ENCODE results near the gene RAB1A. TPM values are rescaled to one million over a fixed set of nuclear protein-coding genes. Genes with fewer than 3 reads are reported as not detected.

Gene RAB1A
- total and polyA plus RNA-seq, 4 donors: 118 to 165 (median 130) TPM

DNA sequence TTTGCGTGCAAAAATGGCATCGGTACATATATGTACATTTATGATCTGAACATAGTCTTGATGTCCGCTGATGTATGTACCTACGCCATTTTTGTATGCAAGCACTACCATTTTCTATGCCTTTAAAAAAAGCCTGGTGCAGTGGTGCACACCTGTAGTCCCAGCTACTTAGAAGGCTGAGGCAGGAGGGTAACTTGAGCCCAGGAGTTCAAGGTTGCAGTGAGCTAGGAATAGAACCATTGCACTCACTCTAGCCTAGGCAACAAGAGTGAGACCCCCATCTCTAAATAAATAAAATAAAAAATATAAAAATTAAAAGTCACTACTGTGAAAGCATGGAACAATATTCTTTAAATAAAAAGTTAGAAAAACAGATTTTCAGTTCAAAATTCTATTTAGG lies 16.7 kb downstream of the RAB1A start:
- no peaks in the 10 kb centered on the region for H3K27me3 ChIP-seq (ENCODE audit: control insufficient read depth in 1 of 2, insufficient read depth in 2 of 2, low read length in 1 of 2)
- H3K4me1 ChIP-seq (ENCODE audit: control insufficient read depth in 1 of 2, insufficient read depth in 2 of 2, low read length in 2 of 2): no peaks in the 10 kb centered on the region
- intact Hi-C loops (cut with DNase I): no loop called here
- ATAC-seq (ENCODE audit: low FRiP score) (no peak), DNase-seq (no peak)
- no peaks in the 10 kb centered on the region for H3K9me3 ChIP-seq (ENCODE audit: control insufficient read depth, low read length)
- H3K27ac ChIP-seq (ENCODE audit: low read depth in 1 of 2, low read length in 2 of 2): no peak overlapping the region
- no peak overlapping the region for H3K4me3 ChIP-seq (ENCODE audit: low read length in 2 of 2)
- WGBS, 2 donors: 97 to 98% methylated on average over 4 of the region's 4 CpGs
- no peaks in the 10 kb centered on the region for H3K36me3 ChIP-seq (ENCODE audit: control insufficient read depth in 1 of 2, insufficient read depth in 2 of 2, low read length in 1 of 2)

GRCh38 chr2:65112633-65113032 lies 17.3 kb downstream of the RAB1A start:
- no peak for DNase-seq
- intact Hi-C loops (cut with DNase I): no loop called here
- Histone ChIP-seq H3K27me3 (ENCODE audit: control insufficient read depth in 1 of 2, insufficient read depth in 2 of 2, low read length in 1 of 2) (no peaks in the 10 kb centered on the region), H3K9me3 (ENCODE audit: control insufficient read depth, low read length) (no peaks in the 10 kb centered on the region), H3K4me1 (ENCODE audit: control insufficient read depth in 1 of 2, insufficient read depth in 2 of 2, low read length in 2 of 2) (no peaks in the 10 kb centered on the region), H3K27ac (ENCODE audit: low read depth in 1 of 2, low read length in 2 of 2) (no peak overlapping the region), H3K4me3 (ENCODE audit: low read length in 2 of 2) (no peak overlapping the region), H3K36me3 (ENCODE audit: control insufficient read depth in 1 of 2, insufficient read depth in 2 of 2, low read length in 1 of 2) (no peaks in the 10 kb centered on the region)
- no peak for ATAC-seq (ENCODE audit: low FRiP score)
- WGBS, 2 donors: 41 to 44% methylated on average over 3 of the region's 3 CpGs

DNA sequence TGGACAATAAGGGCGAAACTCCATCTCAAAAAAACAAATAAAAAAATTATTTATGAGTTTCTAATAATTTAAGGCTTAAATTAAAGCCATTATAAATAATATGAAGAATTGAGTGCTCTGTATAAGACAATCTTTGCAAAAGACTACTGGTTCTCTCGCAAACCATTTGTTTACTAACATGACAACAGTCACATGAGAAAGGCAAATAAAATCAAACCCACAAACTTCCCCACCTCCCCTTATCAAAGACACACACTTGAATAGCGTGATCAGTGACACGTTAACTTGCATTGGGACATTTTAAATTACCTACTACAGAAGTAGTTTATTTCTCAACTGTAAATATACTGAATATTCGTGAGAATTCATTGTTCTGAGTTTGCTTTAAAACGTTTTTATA lies 21.1 kb downstream of the RAB1A start:
- WGBS, 2 donors: 84 to 87% methylated on average over 6 of the region's 6 CpGs
- DNase-seq (no peak), ATAC-seq (ENCODE audit: low FRiP score) (no peak)
- H3K36me3 ChIP-seq (ENCODE audit: control insufficient read depth in 1 of 2, insufficient read depth in 2 of 2, low read length in 1 of 2): no peaks in the 10 kb centered on the region
- intact Hi-C loops (cut with DNase I): no loop called here
- H3K9me3 ChIP-seq (ENCODE audit: control insufficient read depth, low read length): no peaks in the 10 kb centered on the region
- peaks cover 0 to 3% of the 10 kb centered on the region in 2 donors for H3K4me1 ChIP-seq (ENCODE audit: control insufficient read depth in 1 of 2, insufficient read depth in 2 of 2, low read length in 2 of 2)
- no peaks in the 10 kb centered on the region for H3K27me3 ChIP-seq (ENCODE audit: control insufficient read depth in 1 of 2, insufficient read depth in 2 of 2, low read length in 1 of 2)
- no peak overlapping the region for H3K4me3 ChIP-seq (ENCODE audit: low read length in 2 of 2)
- no peak overlapping the region for H3K27ac ChIP-seq (ENCODE audit: low read depth in 1 of 2, low read length in 2 of 2)

DNA sequence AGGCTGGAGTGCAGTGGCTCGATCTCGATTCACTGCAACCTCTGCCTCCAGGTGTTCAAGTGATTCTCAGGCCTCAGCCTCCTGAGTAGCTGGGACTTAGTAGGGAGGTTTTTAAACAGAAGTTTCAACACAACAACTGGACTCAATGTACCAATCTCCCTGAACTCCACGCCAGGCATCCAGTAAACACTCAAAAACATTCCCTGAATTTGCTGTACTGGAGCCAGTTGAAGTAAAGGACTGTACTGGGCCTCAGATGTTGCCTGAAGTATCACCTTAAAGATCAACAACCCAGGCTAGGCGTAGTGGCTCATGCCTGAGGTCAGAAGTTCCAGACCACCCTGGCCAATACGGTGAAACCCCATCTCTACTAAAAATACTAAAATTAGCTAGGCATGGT lies 22.4 kb downstream of the RAB1A start:
- ATAC-seq (ENCODE audit: low FRiP score) (no peak), DNase-seq (no peak)
- Histone ChIP-seq H3K4me3 (ENCODE audit: low read length in 2 of 2) (no peak overlapping the region), H3K36me3 (ENCODE audit: control insufficient read depth in 1 of 2, insufficient read depth in 2 of 2, low read length in 1 of 2) (no peaks in the 10 kb centered on the region), H3K4me1 (ENCODE audit: control insufficient read depth in 1 of 2, insufficient read depth in 2 of 2, low read length in 2 of 2) (peaks cover 0 to 3% of the 10 kb centered on the region in 2 donors), H3K27ac (ENCODE audit: low read depth in 1 of 2, low read length in 2 of 2) (no peak overlapping the region), H3K9me3 (ENCODE audit: control insufficient read depth, low read length) (no peaks in the 10 kb centered on the region), H3K27me3 (ENCODE audit: control insufficient read depth in 1 of 2, insufficient read depth in 2 of 2, low read length in 1 of 2) (no peaks in the 10 kb centered on the region)
- intact Hi-C loops (cut with DNase I): no loop called here
- 93 to 94% methylated on average over 5 of the region's 5 CpGs for WGBS, 2 donors

- H3K4me1 ChIP-seq (ENCODE audit: control insufficient read depth in 1 of 2, insufficient read depth in 2 of 2, low read length in 2 of 2): peaks cover 0 to 5% of the 10 kb centered on the region in 2 donors
- H3K27ac ChIP-seq (ENCODE audit: low read depth in 1 of 2, low read length in 2 of 2): peak overlapping the region; percentile 43 to 63
- peak; percentile 52 for ATAC-seq (ENCODE audit: low FRiP score)
- 12 to 19% methylated on average over 6 of the region's 6 CpGs for WGBS, 2 donors
- DNase-seq: no peak
- intact Hi-C loops (cut with DNase I): no loop called here
- H3K9me3 ChIP-seq (ENCODE audit: control insufficient read depth, low read length): no peaks in the 10 kb centered on the region
- no peak overlapping the region for H3K4me3 ChIP-seq (ENCODE audit: low read length in 2 of 2)
- no peaks in the 10 kb centered on the region for H3K36me3 ChIP-seq (ENCODE audit: control insufficient read depth in 1 of 2, insufficient read depth in 2 of 2, low read length in 1 of 2)
- H3K27me3 ChIP-seq (ENCODE audit: control insufficient read depth in 1 of 2, insufficient read depth in 2 of 2, low read length in 1 of 2): no peaks in the 10 kb centered on the region
Measured at GRCh38 chr2:65103013-65103715, 26.7 kb downstream of the RAB1A start.

DNA sequence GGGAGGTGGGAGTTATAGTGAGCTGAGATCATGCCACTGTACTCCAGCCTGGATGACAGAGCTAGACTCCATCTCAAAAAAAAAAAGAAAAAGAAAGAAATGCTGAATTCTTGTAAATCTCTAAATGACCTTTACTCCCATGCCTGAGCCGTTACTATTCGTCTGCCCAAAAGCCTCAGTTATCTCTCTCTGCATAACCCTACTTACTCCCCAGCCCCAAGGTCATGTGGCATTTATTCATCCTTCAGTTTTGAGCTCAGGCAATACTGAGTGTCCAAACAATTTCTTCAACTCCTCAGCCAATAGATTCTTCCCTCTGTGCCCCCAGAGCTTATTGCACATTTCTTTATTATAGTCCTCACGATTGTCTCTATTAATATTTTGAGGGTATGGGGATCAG lies 28.8 kb downstream of the RAB1A start:
- intact Hi-C loops (cut with DNase I): no loop called here
- ATAC-seq (ENCODE audit: low FRiP score) (no peak), DNase-seq (no peak)
- peaks cover 0 to 2% of the 10 kb centered on the region in 2 donors for H3K36me3 ChIP-seq (ENCODE audit: control insufficient read depth in 1 of 2, insufficient read depth in 2 of 2, low read length in 1 of 2)
- H3K27ac ChIP-seq (ENCODE audit: low read depth in 1 of 2, low read length in 2 of 2): no peak overlapping the region
- H3K27me3 ChIP-seq (ENCODE audit: control insufficient read depth in 1 of 2, insufficient read depth in 2 of 2, low read length in 1 of 2): no peaks in the 10 kb centered on the region
- WGBS, 2 donors: 83 to 84% methylated on average over 3 of the region's 3 CpGs
- no peaks in the 10 kb centered on the region for H3K9me3 ChIP-seq (ENCODE audit: control insufficient read depth, low read length)
- peaks cover 0 to 1% of the 10 kb centered on the region in 2 donors for H3K4me1 ChIP-seq (ENCODE audit: control insufficient read depth in 1 of 2, insufficient read depth in 2 of 2, low read length in 2 of 2)
- H3K4me3 ChIP-seq (ENCODE audit: low read length in 2 of 2): no peak overlapping the region

- 88 to 90% methylated on average over 5 of the region's 5 CpGs for WGBS, 2 donors
- ATAC-seq (ENCODE audit: low FRiP score): no peak
- Histone ChIP-seq H3K4me3 (ENCODE audit: low read length in 2 of 2) (no peak overlapping the region), H3K27ac (ENCODE audit: low read depth in 1 of 2, low read length in 2 of 2) (no peak overlapping the region), H3K36me3 (ENCODE audit: control insufficient read depth in 1 of 2, insufficient read depth in 2 of 2, low read length in 1 of 2) (peaks cover 0 to 2% of the 10 kb centered on the region in 2 donors), H3K9me3 (ENCODE audit: control insufficient read depth, low read length) (no peaks in the 10 kb centered on the region), H3K4me1 (ENCODE audit: control insufficient read depth in 1 of 2, insufficient read depth in 2 of 2, low read length in 2 of 2) (peaks cover 0 to 1% of the 10 kb centered on the region in 2 donors), H3K27me3 (ENCODE audit: control insufficient read depth in 1 of 2, insufficient read depth in 2 of 2, low read length in 1 of 2) (no peaks in the 10 kb centered on the region)
- no peak for DNase-seq
- intact Hi-C loops (cut with DNase I): no loop called here
Measured at GRCh38 chr2:65098741-65099140, 31.2 kb downstream of the RAB1A start.

DNA sequence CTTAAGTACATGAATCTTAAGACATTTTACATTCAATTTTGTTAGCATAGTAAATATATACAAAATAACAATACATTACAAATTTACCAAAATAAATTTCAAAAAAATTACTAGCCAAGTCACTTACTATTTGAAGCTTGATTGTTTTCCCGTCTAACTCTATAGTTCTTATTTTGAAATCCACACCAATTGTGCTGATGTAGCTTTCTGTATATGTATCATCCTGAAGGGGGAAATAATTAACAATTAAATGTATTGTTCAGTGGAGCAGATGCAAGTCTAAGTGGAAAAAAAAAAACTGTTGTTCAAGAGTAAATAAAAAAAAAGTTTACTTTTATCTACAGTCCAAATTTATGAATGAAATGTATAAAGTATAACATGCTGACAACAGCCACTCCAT lies 32.1 kb downstream of the RAB1A start:
- H3K36me3 ChIP-seq (ENCODE audit: control insufficient read depth in 1 of 2, insufficient read depth in 2 of 2, low read length in 1 of 2): peaks cover 0 to 2% of the 10 kb centered on the region in 2 donors
- intact Hi-C loops (cut with DNase I): no loop called here

DNA sequence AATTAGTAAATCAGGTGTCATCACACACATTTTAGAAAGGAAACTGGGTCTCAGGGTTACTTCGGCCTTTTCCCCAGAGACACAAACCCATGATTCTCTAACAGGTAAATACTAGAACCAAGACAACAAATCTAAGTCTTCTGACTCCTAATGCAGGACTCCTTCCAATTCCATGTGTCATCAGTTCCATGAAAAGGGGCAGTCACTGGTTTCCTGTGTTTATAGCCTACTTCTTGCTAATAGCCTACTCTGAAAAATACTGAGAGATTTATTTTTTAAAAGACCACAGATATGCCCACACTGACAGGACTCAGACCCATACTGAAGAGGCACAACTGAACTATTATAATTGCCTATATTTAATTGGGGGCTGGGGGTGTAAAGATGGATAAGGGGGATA lies 33.0 kb downstream of the RAB1A start:
- intact Hi-C loops (cut with DNase I): no loop called here
- Histone ChIP-seq H3K4me1 (ENCODE audit: control insufficient read depth in 1 of 2, insufficient read depth in 2 of 2, low read length in 2 of 2) (peaks cover 0 to 1% of the 10 kb centered on the region in 2 donors), H3K27me3 (ENCODE audit: control insufficient read depth in 1 of 2, insufficient read depth in 2 of 2, low read length in 1 of 2) (no peaks in the 10 kb centered on the region), H3K9me3 (ENCODE audit: control insufficient read depth, low read length) (no peaks in the 10 kb centered on the region), H3K36me3 (ENCODE audit: control insufficient read depth in 1 of 2, insufficient read depth in 2 of 2, low read length in 1 of 2) (peaks cover 0 to 2% of the 10 kb centered on the region in 2 donors), H3K4me3 (ENCODE audit: low read length in 2 of 2) (no peak overlapping the region), H3K27ac (ENCODE audit: low read depth in 1 of 2, low read length in 2 of 2) (no peak overlapping the region)
- DNase-seq: no peak
- 81 to 86% methylated on average over 1 of the region's 1 CpG for WGBS, 2 donors
- ATAC-seq (ENCODE audit: low FRiP score): no peak

More for the DNA sequence above, 32.1 kb downstream of the RAB1A start:
- no peaks in the 10 kb centered on the region for H3K27me3 ChIP-seq (ENCODE audit: control insufficient read depth in 1 of 2, insufficient read depth in 2 of 2, low read length in 1 of 2)
- no peaks in the 10 kb centered on the region for H3K9me3 ChIP-seq (ENCODE audit: control insufficient read depth, low read length)
- peaks cover 0 to 1% of the 10 kb centered on the region in 2 donors for H3K4me1 ChIP-seq (ENCODE audit: control insufficient read depth in 1 of 2, insufficient read depth in 2 of 2, low read length in 2 of 2)
- WGBS, 2 donors: 63 to 66% methylated on average over 1 of the region's 1 CpG
- no peak overlapping the region for H3K27ac ChIP-seq (ENCODE audit: low read depth in 1 of 2, low read length in 2 of 2)
- DNase-seq (no peak), ATAC-seq (ENCODE audit: low FRiP score) (no peak)
- H3K4me3 ChIP-seq (ENCODE audit: low read length in 2 of 2): no peak overlapping the region
